ENCODE data around the gene IGFBP5. TPM values are rescaled to one million over a fixed set of nuclear protein-coding genes. Genes with fewer than 3 reads are reported as not detected.

IGFBP5 gene
- total RNA-seq, 1 donor from 2014 or later: 138 TPM

GRCh38 chr2:216652566-216652965, 42.8 kb downstream of the IGFBP5 start:
- Histone ChIP-seq H3K36me3 (no peaks in the 10 kb centered on the region), H3K4me3 (no peak overlapping the region), H3K9me3 (replicated peaks) (no peaks in the 10 kb centered on the region), H3K4me1 (peaks cover 11% of the 10 kb centered on the region), H3K27me3 (ENCODE audit: low read depth) (no peaks in the 10 kb centered on the region), H3K27ac (replicated peaks) (no peak overlapping the region)
- no peak for DNase-seq
- intact Hi-C loops (cut with micrococcal nuclease): no loop called here
- TF ChIP-seq, protein P1, sequence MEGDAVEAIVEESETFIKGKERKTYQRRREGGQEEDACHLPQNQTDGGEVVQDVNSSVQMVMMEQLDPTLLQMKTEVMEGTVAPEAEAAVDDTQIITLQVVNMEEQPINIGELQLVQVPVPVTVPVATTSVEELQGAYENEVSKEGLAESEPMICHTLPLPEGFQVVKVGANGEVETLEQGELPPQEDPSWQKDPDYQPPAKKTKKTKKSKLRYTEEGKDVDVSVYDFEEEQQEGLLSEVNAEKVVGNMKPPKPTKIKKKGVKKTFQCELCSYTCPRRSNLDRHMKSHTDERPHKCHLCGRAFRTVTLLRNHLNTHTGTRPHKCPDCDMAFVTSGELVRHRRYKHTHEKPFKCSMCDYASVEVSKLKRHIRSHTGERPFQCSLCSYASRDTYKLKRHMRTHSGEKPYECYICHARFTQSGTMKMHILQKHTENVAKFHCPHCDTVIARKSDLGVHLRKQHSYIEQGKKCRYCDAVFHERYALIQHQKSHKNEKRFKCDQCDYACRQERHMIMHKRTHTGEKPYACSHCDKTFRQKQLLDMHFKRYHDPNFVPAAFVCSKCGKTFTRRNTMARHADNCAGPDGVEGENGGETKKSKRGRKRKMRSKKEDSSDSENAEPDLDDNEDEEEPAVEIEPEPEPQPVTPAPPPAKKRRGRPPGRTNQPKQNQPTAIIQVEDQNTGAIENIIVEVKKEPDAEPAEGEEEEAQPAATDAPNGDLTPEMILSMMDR (IDR thresholded peaks at IDR 0.05; ENCODE audit: borderline replicate concordance): no peak

- no peaks in the 10 kb centered on the region for H3K9me3 ChIP-seq (replicated peaks)
Observed at GRCh38 chr2:216651351-216651881, 43.9 kb downstream of the IGFBP5 start.

DNA sequence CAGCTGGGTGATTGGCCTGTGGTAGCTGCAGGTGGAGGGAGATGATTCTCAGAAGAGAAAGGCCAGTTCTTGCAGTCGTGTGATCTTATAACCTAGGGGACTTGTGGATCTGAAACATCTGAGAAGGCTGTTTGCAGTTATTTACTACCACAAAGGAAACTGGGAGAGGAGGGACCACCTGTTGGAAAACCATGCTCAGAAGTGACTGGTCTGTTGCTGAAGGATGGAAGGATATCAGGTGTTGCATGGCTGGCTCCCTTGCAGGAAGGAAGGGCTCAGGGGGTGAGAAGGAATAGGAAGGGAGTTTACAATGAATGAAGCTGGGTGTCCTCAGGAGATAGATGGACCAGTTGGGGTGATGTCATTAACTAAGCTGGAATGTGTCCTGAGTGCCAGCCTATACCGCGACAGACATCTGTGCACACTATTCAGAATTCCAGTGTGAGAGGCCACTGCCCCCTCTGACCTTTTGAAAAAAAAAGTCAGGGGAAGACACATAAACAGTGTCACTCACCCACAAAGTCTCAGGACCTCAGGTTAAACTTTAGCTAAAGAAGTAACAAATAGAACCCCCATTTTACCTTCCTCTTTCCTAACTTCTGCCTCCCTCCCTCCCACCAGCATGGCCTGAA, 44.6 kb downstream of the IGFBP5 start:
- H3K4me3 ChIP-seq: no peak overlapping the region
- H3K27me3 ChIP-seq (ENCODE audit: low read depth): no peaks in the 10 kb centered on the region
- no peak for DNase-seq
- H3K9me3 ChIP-seq (replicated peaks): no peaks in the 10 kb centered on the region
- intact Hi-C loops (cut with micrococcal nuclease): no loop called here
- TF ChIP-seq, protein P1 (IDR thresholded peaks at IDR 0.05; ENCODE audit: borderline replicate concordance): no peak
- H3K4me1 ChIP-seq: peaks cover 14% of the 10 kb centered on the region
- no peaks in the 10 kb centered on the region for H3K36me3 ChIP-seq
- no peak overlapping the region for H3K27ac ChIP-seq (replicated peaks)

More at GRCh38 chr2:216651351-216651881, 43.9 kb downstream of the IGFBP5 start:
- Histone ChIP-seq H3K36me3 (no peaks in the 10 kb centered on the region), H3K4me3 (no peak overlapping the region), H3K4me1 (peaks cover 11% of the 10 kb centered on the region), H3K27ac (replicated peaks) (no peak overlapping the region), H3K27me3 (ENCODE audit: low read depth) (no peaks in the 10 kb centered on the region)
- TF ChIP-seq, protein P1 (IDR thresholded peaks at IDR 0.05; ENCODE audit: borderline replicate concordance): no peak
- DNase-seq: no peak
- intact Hi-C loops (cut with micrococcal nuclease): no loop called here

- Histone ChIP-seq H3K4me3 (no peak overlapping the region), H3K27me3 (ENCODE audit: low read depth) (no peaks in the 10 kb centered on the region), H3K4me1 (peaks cover 26% of the 10 kb centered on the region), H3K9me3 (replicated peaks) (no peaks in the 10 kb centered on the region), H3K36me3 (no peaks in the 10 kb centered on the region), H3K27ac (replicated peaks) (no peak overlapping the region)
- TF ChIP-seq, protein P1 (IDR thresholded peaks at IDR 0.05; ENCODE audit: borderline replicate concordance): no peak
- intact Hi-C loops (cut with micrococcal nuclease): no loop called here
- DNase-seq: no peak
Observed at GRCh38 chr2:216649574-216649973, 45.8 kb downstream of the IGFBP5 start.

GRCh38 chr2:216648105-216648504, 47.2 kb downstream of the IGFBP5 start:
- Histone ChIP-seq H3K4me3 (no peak overlapping the region), H3K36me3 (no peaks in the 10 kb centered on the region), H3K27ac (replicated peaks) (no peak overlapping the region), H3K9me3 (replicated peaks) (no peaks in the 10 kb centered on the region), H3K4me1 (peaks cover 30% of the 10 kb centered on the region), H3K27me3 (ENCODE audit: low read depth) (no peaks in the 10 kb centered on the region)
- TF ChIP-seq, protein P1 (IDR thresholded peaks at IDR 0.05; ENCODE audit: borderline replicate concordance): no peak
- intact Hi-C loops (cut with micrococcal nuclease): no loop called here
- no peak for DNase-seq
